22Rv1 (cell line): Measurements from ENCODE around the gene PNPLA6.
A peak's percentile ranks its signal among the peaks of the same experiment; 100 is the strongest.

Source experiments
- H3K27ac ChIP-seq: fragments of 450-650 bp; 2 replicates; pipeline ENCODE4 v1.5.1; 2017
- CTCF ChIP-seq: fragments of 450-650 bp; IDR thresholded peaks from 2 replicates; pipeline ENCODE4 v1.5.1; 2017; ENCODE audit warnings: mild to moderate bottlenecking
- ZFX ChIP-seq: fragments of 450-650 bp; IDR thresholded peaks from 2 replicates; pipeline ENCODE4 v1.6.1; 2017; ENCODE audit warnings: antibody characterized with exemption, borderline replicate concordance

Gene PNPLA6

GRCh38 chr19:7494416-7495098 is 41.0 kb upstream of the PNPLA6 start:
- H3K27ac ChIP-seq, result no peak overlapping the region
- TF ChIP-seq ZFX, result no peak
- TF ChIP-seq CTCF, result no peak

- no peak for TF ChIP-seq ZFX
- peak; percentile 61 for TF ChIP-seq CTCF
- no peak overlapping the region for H3K27ac ChIP-seq
Measured at GRCh38 chr19:7497292-7497691, 38.2 kb upstream of the PNPLA6 start.

GRCh38 chr19:7500811-7501450 is 34.6 kb upstream of the PNPLA6 start:
- peak overlapping the region; percentile 54 for H3K27ac ChIP-seq
- TF ChIP-seq CTCF (peak; percentile 31), ZFX (no peak)

GRCh38 chr19:7502552-7502951 is 33.0 kb upstream of the PNPLA6 start:
- H3K27ac ChIP-seq, result no peak overlapping the region
- TF ChIP-seq ZFX, result no peak
- no peak for TF ChIP-seq CTCF

- H3K27ac ChIP-seq, result peak overlapping the region; percentile 91
- TF ChIP-seq ZFX, result no peak
- no peak for TF ChIP-seq CTCF
Measured at GRCh38 chr19:7504684-7505083, 30.8 kb upstream of the PNPLA6 start.

GRCh38 chr19:7505288-7505681 is 30.2 kb upstream of the PNPLA6 start:
- no peak for TF ChIP-seq ZFX
- TF ChIP-seq CTCF, result no peak
- peak overlapping the region; percentile 91 for H3K27ac ChIP-seq

GRCh38 chr19:7505682-7506384 is 29.7 kb upstream of the PNPLA6 start:
- TF ChIP-seq ZFX (no peak), CTCF (no peak)
- peak overlapping the region; percentile 91 for H3K27ac ChIP-seq
